Kidney tubule cell (primary cell): ENCODE measurements around the gene TMEM39A.
A peak's percentile ranks its signal among the peaks of the same experiment; 100 is the strongest.

Experiments
- DNase-seq: peaks from one replicate; pipeline ENCODE4 v3.0.0-alpha.2; 2018; ENCODE audit warnings: low spot score

The TMEM39A gene, protein sequence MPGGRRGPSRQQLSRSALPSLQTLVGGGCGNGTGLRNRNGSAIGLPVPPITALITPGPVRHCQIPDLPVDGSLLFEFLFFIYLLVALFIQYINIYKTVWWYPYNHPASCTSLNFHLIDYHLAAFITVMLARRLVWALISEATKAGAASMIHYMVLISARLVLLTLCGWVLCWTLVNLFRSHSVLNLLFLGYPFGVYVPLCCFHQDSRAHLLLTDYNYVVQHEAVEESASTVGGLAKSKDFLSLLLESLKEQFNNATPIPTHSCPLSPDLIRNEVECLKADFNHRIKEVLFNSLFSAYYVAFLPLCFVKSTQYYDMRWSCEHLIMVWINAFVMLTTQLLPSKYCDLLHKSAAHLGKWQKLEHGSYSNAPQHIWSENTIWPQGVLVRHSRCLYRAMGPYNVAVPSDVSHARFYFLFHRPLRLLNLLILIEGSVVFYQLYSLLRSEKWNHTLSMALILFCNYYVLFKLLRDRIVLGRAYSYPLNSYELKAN

DNA sequence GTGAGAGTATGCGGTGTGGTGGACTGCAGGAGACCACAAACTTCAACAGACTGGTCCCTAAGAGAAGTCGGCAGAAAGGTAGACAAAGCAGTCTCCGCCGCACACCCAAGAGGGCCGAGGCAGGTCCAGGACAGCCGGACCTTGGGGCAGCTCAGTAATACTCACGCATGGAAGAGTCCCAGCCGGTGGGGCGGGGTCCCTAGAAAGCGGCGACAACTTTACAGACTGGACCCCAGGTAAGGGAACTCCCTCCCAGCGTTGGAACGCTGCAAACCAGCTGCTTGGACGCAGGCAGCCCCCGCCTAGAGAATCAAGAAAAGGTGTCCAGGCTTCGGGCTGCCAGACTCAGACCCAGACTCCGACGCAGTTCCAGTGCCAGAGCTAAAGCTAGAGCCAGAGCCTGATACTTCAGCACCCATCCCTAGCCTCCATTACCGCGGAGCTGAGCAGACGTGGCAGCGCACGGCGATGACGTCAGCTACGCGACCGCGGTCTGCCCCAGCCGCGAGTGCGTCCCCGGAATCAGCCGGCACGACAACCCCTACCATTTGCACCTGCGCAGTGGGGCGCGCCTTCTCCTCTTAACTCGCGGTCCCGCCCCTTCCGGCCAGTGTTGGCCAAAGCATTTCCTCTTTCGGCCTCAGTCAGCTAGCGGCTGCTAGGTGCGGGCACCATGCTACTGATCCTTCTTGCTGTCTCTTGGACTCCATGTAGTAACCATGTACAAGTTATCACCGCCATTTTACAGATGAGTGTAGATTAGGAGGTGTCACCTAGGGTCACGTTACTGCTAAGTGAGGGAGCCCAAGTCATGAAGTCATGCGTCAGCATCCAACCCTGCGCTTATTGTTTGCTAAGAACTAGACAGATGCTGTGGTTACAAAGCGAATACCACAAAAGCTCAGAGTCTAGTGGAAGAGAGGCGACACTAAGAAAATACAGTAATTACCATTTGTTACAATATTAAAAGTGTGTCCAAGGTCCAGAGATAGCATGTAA is at the start of gene TMEM39A:
TMEM39A (minus strand) TSS at position 445 of the 999 bp plus-strand sequence. CDS start 1,541 bp downstream, outside the sequence.
- DNase-seq, result peak; percentile 98

DNA sequence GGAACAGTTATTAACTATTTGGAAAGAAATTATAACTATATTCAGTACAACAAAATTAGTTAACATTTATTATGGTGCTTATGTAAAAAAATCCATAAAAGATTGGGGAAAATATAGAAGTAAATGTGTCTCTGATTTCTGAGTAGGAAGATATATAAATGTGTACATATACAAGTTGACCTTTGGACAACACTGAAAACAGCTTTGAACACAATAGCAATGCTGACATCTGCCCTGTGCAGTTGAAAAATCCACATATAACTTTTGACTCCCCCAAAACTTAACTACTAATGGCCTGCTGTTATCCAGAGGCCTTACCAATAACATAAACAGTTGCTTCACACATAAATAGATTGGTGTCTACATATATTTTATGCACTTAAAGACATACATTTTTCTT is 47.3 kb upstream of the TMEM39A start:
- DNase-seq, result no peak

DNA sequence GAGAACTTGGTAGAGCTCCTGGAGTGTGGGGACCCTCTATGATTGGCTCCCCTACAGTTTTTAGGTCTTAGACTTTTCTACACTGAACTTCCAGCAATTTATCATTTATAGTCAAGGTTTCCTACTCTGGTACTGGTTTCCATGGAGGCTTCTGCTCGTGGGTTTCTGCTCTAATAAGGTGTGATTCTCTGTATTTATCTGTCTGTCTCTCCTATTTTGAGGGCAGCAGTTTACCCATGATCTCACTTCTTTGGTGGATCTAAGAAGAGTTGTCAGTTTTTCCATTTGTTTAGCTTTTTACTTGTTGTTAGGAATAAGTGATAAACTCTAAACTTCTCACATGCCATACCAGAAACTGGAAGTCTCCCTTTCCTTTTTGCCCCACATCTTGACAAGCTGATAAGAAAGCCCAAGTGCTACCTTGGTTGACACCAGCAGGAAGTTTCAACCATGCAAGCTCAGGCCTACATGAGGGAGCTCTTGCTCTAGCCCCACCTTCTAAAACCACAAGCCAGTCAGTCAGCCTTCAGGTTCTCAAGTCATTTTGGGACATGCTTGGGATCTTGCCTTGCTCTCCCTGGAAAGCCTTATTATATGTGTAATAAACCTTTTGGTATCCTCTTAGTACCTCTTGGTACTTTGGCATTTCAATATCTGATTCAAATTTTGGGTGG is 44.9 kb upstream of the TMEM39A start:
- DNase-seq, result no peak

DNA sequence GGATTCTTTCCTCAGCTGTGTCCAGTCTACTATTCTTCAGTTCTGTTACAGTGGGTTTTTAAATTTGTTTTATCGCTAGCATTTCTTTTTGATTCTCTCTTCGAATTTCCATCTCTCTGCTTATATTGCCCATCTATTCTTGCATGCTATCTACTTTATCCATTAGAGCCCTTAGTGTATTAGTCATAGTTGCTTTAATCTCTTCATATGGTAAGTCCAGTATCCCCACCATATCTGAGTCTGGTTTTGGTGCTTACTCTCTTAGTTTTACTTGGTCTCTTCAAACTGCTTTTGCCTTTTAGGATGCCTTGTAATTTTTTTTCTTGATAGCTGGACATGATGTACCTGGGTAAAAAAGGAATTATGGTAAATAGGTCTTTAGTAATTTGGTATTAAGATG is 44.0 kb upstream of the TMEM39A start:
- DNase-seq, result no peak

DNA sequence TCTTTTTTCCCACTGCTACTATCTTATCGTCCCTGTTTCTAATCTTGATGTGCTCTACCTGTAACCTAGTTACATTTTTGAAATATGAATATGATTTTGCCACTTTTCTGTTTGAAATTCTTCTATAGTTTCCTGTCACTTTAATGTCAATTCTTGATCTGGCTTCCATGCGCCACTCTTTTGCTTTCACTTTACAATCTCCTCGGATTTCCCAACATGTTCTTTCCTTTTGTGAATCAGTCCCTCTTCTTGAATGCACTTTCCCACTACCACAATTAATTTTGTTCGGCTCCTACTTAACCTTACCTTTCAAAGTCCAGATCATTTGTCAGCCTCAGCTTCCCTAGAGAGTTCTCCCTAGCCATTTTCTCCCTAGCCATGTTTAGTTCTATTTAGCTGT is 43.2 kb upstream of the TMEM39A start:
- DNase-seq, result no peak

DNA sequence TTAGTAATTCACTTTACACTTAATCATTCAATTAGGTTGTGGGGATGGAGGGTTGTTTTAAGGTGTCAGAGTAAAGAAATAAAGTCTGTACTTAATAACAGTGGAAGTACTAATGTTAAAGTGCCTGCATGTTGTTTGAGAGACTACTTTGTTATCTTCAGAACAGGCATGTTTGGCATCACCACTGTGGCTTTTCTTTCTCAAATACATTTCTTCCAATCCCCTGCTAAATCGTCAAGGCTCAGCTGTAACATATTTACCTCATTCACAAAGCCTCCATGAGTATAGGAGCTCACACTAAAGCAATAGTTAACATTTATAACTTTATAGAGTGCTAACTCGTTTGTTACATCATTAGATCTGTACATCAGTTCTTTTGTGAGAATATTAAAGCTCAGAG is 37.5 kb upstream of the TMEM39A start:
- DNase-seq, result no peak

DNA sequence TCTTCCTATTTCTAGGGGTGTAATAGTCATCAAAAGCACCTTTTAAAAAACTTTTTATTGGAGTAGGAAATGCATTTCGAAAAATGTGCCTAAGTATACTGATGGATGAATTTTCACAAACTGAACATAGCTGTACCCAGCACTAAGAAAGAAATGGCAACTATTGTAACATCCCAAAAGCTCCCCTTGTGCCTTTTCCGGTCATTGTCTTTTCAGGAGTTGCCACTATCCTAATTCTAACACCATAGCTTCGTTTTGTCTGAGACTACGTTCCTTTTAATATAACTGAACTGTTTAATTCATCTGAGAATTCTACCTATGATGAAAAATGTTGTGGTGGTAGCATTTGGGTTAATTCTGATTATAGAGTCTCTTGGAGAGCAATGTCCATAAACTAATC is 36.9 kb upstream of the TMEM39A start:
- DNase-seq, result no peak

DNA sequence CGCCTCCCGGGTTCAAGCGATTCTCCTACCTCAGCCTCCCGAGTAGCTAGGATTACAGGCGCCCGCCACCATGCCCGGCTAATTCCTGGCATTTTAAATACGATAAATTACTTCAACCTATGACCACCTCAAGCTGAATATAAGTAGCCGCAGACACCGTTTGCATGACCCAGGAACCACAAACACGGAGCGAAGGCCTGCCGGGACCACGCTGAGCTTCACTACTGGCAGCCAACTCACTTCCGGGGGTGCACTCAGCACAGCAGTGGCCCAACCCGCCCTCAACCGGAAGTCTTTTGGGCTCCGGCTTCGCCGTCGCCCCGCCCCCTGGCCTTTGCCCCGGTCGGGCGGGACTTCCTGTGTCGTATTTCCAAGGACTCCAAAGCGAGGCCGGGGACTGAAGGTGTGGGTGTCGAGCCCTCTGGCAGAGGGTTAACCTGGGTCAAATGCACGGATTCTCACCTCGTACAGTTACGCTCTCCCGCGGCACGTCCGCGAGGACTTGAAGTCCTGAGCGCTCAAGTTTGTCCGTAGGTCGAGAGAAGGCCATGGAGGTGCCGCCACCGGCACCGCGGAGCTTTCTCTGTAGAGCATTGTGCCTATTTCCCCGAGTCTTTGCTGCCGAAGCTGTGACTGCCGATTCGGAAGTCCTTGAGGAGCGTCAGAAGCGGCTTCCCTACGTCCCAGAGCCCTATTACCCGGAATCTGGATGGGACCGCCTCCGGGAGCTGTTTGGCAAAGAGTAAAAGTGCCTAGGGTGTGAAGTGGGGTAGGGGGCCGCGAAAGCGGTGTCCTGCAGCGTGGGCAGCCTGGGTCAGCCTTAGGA is 35.0 kb upstream of the TMEM39A start, which contains the start of gene TIMMDC1:
TIMMDC1 (plus strand) TSS at position 362 of the 826 bp plus-strand sequence; CDS start at position 549, 187 bp downstream.
- DNase-seq, result peak; percentile 98

DNA sequence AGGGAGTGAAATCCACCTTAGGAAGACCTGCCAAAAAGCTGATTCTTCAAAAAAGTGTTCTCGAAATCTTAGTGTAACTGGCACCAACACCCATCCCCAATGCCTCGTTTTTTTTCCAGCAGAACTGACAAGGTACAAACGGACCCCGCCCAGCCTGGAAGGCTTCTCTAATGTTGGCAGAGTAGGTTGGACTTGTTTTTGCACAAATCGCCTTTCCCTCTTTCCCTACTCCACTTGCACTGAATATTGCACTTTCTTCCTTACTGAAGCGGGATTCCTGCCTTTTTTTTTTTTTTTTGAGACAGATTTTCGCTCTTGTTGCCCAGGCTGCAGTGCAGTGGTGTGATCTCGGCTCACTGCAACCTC is 34.4 kb upstream of the TMEM39A start:
- DNase-seq, result peak; percentile 16

DNA sequence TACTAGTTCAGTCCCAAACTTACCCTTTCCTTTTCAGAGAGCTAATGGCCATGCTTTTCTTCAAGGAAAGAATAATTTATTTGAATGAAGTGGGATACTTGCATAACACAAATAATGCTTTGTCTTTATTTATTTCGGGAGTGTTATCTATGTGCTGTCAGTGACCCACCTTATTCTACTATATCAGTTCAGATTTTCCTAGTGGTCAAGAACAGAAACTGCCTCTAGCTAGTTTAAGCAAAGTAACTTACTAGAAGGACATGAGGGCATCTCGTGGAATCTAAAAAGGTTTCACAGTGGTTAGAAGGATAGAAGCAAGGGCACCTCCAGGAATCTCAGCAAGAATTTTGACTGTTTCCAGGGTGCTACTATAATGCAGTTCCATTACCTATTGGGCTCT is 31.2 kb upstream of the TMEM39A start:
- no peak for DNase-seq

DNA sequence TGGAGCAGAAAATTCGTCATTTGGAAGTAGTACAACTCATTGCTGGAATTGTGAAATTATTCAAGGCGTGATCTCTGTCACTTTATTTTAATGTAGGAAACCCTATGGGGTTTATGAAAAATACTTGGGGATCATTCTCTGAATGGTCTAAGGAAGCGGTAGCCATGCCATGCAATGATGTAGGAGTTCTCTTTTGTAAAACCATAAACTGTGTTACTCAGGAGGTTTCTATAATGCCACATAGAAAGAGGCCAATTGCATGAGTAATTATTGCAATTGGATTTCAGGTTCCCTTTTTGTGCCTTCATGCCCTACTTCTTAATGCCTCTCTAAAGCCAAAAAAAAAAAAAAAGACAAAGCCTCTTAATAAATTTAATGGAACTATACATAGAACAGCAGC is 29.4 kb upstream of the TMEM39A start:
- DNase-seq, result no peak

DNA sequence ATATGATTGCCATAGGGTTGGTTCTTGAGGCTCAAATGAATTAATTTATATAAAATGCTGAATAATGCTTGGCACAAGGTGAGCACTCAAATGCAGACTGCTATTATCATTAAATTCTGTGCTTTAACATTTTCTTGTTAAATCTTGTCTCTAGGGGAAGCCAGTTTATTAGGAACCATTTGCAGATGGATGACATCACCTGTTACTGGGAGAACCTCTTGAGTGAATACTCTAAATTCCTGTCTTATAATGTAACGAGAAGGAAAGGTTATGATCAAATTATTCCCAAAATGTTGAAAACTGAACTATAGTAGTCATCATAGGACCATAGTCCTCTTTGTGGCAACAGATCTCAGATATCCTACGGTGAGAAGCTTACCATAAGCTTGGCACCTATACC is 28.7 kb upstream of the TMEM39A start:
- no peak for DNase-seq

DNA sequence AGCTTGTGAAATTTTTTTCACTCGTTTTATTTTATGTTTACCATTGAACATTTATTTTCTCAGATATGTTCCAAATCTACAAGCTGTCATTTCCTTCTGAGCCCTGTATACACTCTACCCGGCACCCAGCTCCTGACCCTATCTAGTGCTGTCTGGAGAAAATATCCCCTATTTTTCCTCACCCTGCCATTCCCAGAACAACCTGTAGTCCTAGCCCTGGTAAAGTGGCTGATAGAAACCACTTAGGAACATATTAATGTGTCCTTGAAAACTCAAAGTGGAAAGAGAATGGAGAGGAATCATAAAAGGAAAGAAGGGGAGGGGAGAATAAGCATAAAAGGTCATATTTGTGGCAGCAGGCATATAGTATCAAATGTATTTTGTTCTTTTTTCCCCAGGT is 26.7 kb upstream of the TMEM39A start:
- DNase-seq, result no peak

DNA sequence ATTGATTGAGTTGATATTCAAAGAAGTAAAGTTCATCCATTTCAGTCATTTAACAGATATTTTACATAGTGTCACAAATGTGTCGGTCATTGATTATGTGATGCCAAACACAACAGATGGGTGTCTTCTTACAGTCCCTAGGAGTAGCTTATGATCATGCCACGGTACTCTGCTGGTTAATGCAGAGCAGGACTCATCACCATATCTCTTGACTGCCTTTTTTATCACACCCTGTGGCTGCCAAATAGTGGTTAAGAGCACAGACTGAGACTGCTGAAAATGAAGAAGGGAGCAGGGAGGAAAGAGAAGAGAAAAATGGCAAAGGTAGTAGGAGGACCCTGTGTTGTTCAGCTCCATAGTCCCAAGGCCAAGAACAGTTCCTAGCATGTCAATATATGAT is 22.1 kb upstream of the TMEM39A start:
- DNase-seq, result no peak

DNA sequence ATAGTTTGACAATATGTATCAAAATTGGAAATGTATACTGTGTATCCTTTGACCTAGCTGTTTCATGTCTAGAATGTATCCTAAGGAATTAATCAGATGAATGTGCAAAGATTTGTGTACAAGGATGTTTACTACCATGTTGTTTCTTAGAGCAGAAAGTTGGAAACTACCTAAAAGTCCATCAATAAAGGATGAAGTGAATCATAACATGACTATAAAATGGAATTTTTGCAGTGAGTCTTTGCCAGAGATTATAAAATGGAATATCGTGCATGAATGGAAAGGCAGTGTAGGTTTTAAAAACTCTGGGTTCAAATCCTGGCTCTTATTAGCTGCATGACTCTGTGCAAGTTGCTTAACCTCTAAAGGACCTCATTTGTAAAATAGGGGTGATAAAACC is 19.7 kb upstream of the TMEM39A start:
- no peak for DNase-seq

DNA sequence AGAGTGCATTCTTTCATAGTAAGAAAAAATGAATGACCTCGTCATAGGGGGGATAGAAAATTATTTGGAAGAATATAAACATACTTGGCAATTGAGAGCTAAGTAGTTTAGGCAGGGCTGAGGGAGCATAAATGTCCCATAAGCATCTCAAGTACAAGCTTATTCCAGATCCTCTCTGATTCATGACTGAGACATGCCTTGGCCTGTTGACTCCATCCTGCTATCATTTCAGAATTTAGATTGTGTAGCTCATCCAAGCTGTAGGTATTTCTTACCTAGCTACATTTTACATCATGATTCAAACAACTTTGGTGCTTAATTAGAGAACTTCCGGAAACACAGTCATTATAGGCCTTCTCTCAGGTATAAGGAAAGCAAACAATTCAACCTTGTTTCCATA is 17.7 kb upstream of the TMEM39A start:
- peak; percentile 15 for DNase-seq

DNA sequence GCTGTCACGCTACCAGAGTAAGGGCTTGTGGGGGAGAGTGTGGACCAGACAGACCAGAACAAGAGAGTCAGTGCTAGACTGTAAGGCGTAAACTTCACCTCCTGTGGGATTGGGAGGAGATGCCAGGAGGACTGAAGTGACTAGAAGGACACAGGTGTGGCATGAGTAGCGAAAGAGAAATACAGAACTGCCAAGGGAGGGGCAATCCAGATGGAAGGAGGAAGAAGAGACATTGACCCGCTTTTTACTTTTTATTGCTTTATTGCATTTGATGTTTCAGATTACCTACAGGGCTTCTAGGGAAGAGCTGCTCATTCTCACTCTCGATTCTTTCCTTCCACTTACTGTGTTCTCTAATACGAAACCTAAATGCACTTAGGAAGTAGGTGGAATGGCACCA is 7.5 kb upstream of the TMEM39A start:
- DNase-seq, result no peak

DNA sequence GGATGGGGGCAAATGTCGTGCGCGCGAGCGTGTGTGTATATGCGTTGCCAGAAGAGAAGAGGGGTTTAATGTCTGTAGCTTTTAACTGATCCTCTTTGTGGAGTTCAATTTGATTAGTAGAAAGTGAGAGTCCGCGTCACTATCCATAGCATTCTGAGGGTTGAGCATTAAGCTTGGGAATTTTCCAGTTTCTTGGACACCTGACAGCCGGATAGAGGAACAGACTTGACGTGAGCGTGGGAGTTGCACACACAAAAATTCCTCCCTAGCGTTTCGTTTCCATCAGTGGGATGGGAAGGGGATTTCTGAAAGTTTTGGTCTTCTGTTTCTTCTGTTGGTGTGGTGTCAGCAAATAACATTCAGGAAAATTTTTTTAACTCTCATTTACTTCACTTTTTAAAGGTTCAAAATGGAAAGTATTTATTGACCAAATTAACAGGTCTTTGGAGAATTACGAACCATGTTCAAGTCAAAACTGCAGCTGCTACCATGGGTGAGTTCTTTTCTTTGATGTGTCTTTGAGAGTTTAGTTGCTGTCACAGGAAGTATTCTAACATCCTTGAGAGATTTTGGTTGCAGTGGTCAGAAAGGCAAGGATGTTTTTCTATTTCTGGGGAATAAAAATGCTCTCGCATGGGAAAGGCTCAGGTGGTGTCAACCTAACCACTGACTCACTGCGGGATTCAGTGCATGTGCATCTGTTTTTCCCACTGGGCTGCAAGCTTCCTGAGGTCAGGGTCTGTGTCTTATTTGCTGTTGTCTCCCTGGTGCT is 6.2 kb upstream of the TMEM39A start:
- no peak for DNase-seq

DNA sequence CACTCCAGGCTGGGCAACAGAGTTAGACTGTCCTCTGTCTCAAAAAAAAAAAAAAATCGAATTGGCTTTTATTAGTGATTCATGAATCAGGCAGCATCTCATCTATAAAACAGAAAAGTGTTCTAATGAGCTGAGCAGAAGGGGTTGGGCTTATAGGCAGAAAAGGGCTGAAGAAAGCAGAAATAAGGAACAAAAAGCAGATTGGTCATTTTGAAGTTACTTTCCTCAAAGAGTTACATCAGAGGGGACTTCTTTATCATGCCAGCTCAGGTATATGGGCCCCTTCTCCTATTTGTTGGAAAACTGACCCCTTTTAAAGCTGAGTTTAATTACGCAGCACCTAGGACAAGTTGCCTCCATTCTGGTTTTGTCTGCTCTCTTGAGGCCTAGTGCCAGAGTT is 4.6 kb upstream of the TMEM39A start:
- no peak for DNase-seq

DNA sequence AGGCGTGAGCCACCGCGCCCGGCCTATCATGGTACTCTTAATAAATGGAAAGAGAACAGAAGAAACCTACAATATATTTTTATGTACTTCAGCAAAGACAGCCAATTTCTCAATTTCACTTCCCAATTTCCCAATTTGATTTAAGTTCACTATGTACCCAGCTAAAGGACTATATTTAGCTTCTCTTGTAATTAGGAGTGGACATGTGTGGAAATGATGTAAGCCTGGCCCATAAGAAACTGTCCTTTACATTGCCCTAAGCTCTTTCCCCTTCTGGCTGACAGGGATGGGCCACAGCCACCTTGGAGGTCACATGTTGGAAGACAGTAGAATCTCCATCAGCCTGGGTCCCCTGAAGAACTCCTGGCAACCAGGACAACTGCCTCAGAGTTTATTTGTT is 6.2 kb downstream of the TMEM39A start:
- no peak for DNase-seq

DNA sequence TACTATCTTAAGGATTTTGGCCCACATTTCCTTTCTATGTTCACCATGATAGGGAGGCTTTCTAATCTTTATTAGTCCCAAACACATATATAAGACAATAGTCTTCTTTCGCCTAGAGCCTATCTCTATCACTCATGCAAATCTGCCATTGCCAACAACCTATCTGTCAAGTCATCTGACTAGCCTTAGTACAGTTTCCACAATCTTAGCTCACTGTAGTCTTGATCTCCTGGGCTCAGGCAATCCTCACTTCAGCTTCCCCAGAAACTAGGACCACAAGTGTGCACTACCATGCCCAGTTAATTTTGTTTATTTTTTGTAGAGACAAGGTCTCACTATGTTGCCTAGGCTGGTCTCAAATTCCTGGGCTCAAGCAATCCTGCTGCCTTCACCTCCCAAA is 6.9 kb downstream of the TMEM39A start:
- DNase-seq, result no peak
